Stimulated activated naive CD8-positive, alpha-beta T cell treated with anti-CD3 and anti-CD28 coated beads, Interleukin-15, Interleukin-2, amounts not matched to agents 100 ng/mL and 50 ng/mL, for 24 hours (primary cell): ENCODE measurements around the gene EFCAB5.
"Not testable (repeated sequence)": the region's sequence is repeated elsewhere in the genome, so short reads cannot be mapped to it uniquely, and the experiment has no call there.

Source experiments
- H3K27ac Mint-ChIP-seq: one replicate; pipeline ENCODE4 v1.8.0; 2021; ENCODE audit warnings: mild to moderate bottlenecking, mixed read lengths
- H3K27me3 Mint-ChIP-seq: one replicate; pipeline ENCODE4 v1.8.0; 2021; ENCODE audit warnings: mixed read lengths
- H3K36me3 Mint-ChIP-seq: one replicate; pipeline ENCODE4 v1.8.0; 2021; ENCODE audit warnings: low read depth, mixed read lengths
- H3K4me1 Mint-ChIP-seq: one replicate; pipeline ENCODE4 v1.8.0; 2021; ENCODE audit warnings: low read depth, mixed read lengths
- H3K4me3 Mint-ChIP-seq: one replicate; pipeline ENCODE4 v1.8.0; 2021; ENCODE audit warnings: mild to moderate bottlenecking, mixed read lengths
- H3K9me3 Mint-ChIP-seq: one replicate; pipeline ENCODE4 v1.8.0; 2021; ENCODE audit warnings: mixed read lengths

Gene EFCAB5

GRCh38 chr17:29941334-29941733 is at the start of gene EFCAB5:
Gene EFCAB5, plus strand, starts transcription at chr17:29941634. Its CDS starts 163 bp downstream, at chr17:29941797.
- no peak within 1 kb of the TSS for H3K27ac Mint-ChIP-seq
- H3K4me1 Mint-ChIP-seq = peaks cover 7% of the 10 kb centered on the region
- no peaks in the 10 kb centered on the region for H3K27me3 Mint-ChIP-seq

GRCh38 chr17:29892201-29892600 is 49.2 kb upstream of the EFCAB5 start:
- Mint-ChIP-seq H3K9me3 (peaks cover 11% of the 10 kb centered on the region), H3K4me3 (no peak overlapping the region), H3K4me1 (peaks cover 20% of the 10 kb centered on the region), H3K27me3 (no peaks in the 10 kb centered on the region), H3K27ac (no peak overlapping the region), H3K36me3 (peaks cover 20% of the 10 kb centered on the region)

More at GRCh38 chr17:29941334-29941733, at the start of gene EFCAB5:
- Mint-ChIP-seq H3K4me3 (no peak within 1 kb of the TSS), H3K36me3 (no peaks in the 10 kb centered on the region), H3K9me3 (no peaks in the 10 kb centered on the region)

- H3K4me1 Mint-ChIP-seq = peaks cover 15% of the 10 kb centered on the region
- H3K9me3 Mint-ChIP-seq = peaks cover 11% of the 10 kb centered on the region
- H3K27ac Mint-ChIP-seq, H3K27me3 Mint-ChIP-seq, H3K36me3 Mint-ChIP-seq, H3K4me3 Mint-ChIP-seq: not testable (repeated sequence)
Observed at GRCh38 chr17:29897136-29897535, 44.3 kb upstream of the EFCAB5 start.

GRCh38 chr17:29903471-29903870 is 38.0 kb upstream of the EFCAB5 start:
- Mint-ChIP-seq H3K4me1 (peaks cover 43% of the 10 kb centered on the region), H3K9me3 (peaks cover 10% of the 10 kb centered on the region), H3K4me3 (no peak overlapping the region), H3K36me3 (peaks cover 15% of the 10 kb centered on the region), H3K27me3 (no peaks in the 10 kb centered on the region), H3K27ac (no peak overlapping the region)

- no peak overlapping the region for H3K4me3 Mint-ChIP-seq
- H3K4me1 Mint-ChIP-seq = peaks cover 55% of the 10 kb centered on the region
- no peaks in the 10 kb centered on the region for H3K27me3 Mint-ChIP-seq
- H3K9me3 Mint-ChIP-seq = peaks cover 10% of the 10 kb centered on the region
- peaks cover 15% of the 10 kb centered on the region for H3K36me3 Mint-ChIP-seq
- H3K27ac Mint-ChIP-seq = no peak overlapping the region
Observed at GRCh38 chr17:29905086-29905878, 36.2 kb upstream of the EFCAB5 start.

- H3K27me3 Mint-ChIP-seq = no peaks in the 10 kb centered on the region
- H3K36me3 Mint-ChIP-seq = peaks cover 16% of the 10 kb centered on the region
- H3K9me3 Mint-ChIP-seq = peaks cover 10% of the 10 kb centered on the region
- no peak overlapping the region for H3K4me3 Mint-ChIP-seq
- peaks cover 56% of the 10 kb centered on the region for H3K4me1 Mint-ChIP-seq
- H3K27ac Mint-ChIP-seq = no peak overlapping the region
Observed at GRCh38 chr17:29905879-29906167, 35.6 kb upstream of the EFCAB5 start.

GRCh38 chr17:29906969-29907368 is 34.5 kb upstream of the EFCAB5 start:
- Mint-ChIP-seq H3K4me3 (no peak overlapping the region), H3K36me3 (peaks cover 22% of the 10 kb centered on the region), H3K27ac (no peak overlapping the region), H3K27me3 (no peaks in the 10 kb centered on the region), H3K4me1 (peaks cover 52% of the 10 kb centered on the region), H3K9me3 (peaks cover 10% of the 10 kb centered on the region)

GRCh38 chr17:29909236-29910003 is 32.0 kb upstream of the EFCAB5 start:
- Mint-ChIP-seq H3K36me3 (peaks cover 22% of the 10 kb centered on the region), H3K9me3 (peaks cover 10% of the 10 kb centered on the region), H3K4me3 (no peak overlapping the region), H3K27me3 (no peaks in the 10 kb centered on the region), H3K4me1 (peaks cover 36% of the 10 kb centered on the region), H3K27ac (no peak overlapping the region)

- H3K27ac Mint-ChIP-seq = no peak overlapping the region
- peaks cover 12% of the 10 kb centered on the region for H3K36me3 Mint-ChIP-seq
- H3K4me1 Mint-ChIP-seq = peaks cover 29% of the 10 kb centered on the region
- no peaks in the 10 kb centered on the region for H3K27me3 Mint-ChIP-seq
- peaks cover 5% of the 10 kb centered on the region for H3K9me3 Mint-ChIP-seq
- H3K4me3 Mint-ChIP-seq = no peak overlapping the region
Observed at GRCh38 chr17:29911641-29912177, 29.7 kb upstream of the EFCAB5 start.

GRCh38 chr17:29914819-29915537 is 26.5 kb upstream of the EFCAB5 start:
- Mint-ChIP-seq H3K9me3 (no peaks in the 10 kb centered on the region), H3K4me1 (peaks cover 21% of the 10 kb centered on the region), H3K36me3 (peaks cover 7% of the 10 kb centered on the region), H3K4me3 (no peak overlapping the region), H3K27me3 (no peaks in the 10 kb centered on the region), H3K27ac (no peak overlapping the region)

GRCh38 chr17:29918016-29918415 is 23.4 kb upstream of the EFCAB5 start:
- H3K4me1 Mint-ChIP-seq = peaks cover 21% of the 10 kb centered on the region
- H3K4me3 Mint-ChIP-seq = no peak overlapping the region
- no peak overlapping the region for H3K27ac Mint-ChIP-seq
- H3K27me3 Mint-ChIP-seq = no peaks in the 10 kb centered on the region
- no peaks in the 10 kb centered on the region for H3K9me3 Mint-ChIP-seq
- H3K36me3 Mint-ChIP-seq = peaks cover 5% of the 10 kb centered on the region

- Mint-ChIP-seq H3K27ac (no peak overlapping the region), H3K9me3 (no peaks in the 10 kb centered on the region), H3K4me3 (no peak overlapping the region), H3K4me1 (peaks cover 30% of the 10 kb centered on the region), H3K36me3 (peaks cover 5% of the 10 kb centered on the region), H3K27me3 (no peaks in the 10 kb centered on the region)
Observed at GRCh38 chr17:29918922-29919856, 22.2 kb upstream of the EFCAB5 start.

- Mint-ChIP-seq H3K4me1 (peaks cover 48% of the 10 kb centered on the region), H3K27ac (no peak overlapping the region), H3K9me3 (no peaks in the 10 kb centered on the region), H3K4me3 (no peak overlapping the region), H3K27me3 (no peaks in the 10 kb centered on the region), H3K36me3 (peaks cover 9% of the 10 kb centered on the region)
Observed at GRCh38 chr17:29924786-29925185, 16.6 kb upstream of the EFCAB5 start.

- H3K27ac Mint-ChIP-seq = no peak overlapping the region
- H3K4me1 Mint-ChIP-seq = peaks cover 44% of the 10 kb centered on the region
- H3K36me3 Mint-ChIP-seq = peaks cover 4% of the 10 kb centered on the region
- H3K9me3 Mint-ChIP-seq = no peaks in the 10 kb centered on the region
- no peak overlapping the region for H3K4me3 Mint-ChIP-seq
- H3K27me3 Mint-ChIP-seq = no peaks in the 10 kb centered on the region
Observed at GRCh38 chr17:29927546-29927945, 13.9 kb upstream of the EFCAB5 start.
